Heart right ventricle (tissue), 16 donors: Measurements from ENCODE around the gene MCM7. TPM values are rescaled to one million over a fixed set of nuclear protein-coding genes. Genes with fewer than 3 reads are reported as not detected.

Experiments
- ATAC-seq, 8 donors: fragments of 200-7000 bp; cut with Tn5 transposase; one replicate each; pipeline ENCODE4 v1.9.1; 2020; ENCODE audit warnings: mild to moderate bottlenecking in 8 of 8, moderate library complexity in 8 of 8, moderate number of reproducible peaks in 1 of 8
- DNase-seq, 2 donors: peaks; one replicate each; pipeline ENCODE4 v3.0.0-alpha.2; 2020
- H3K27ac ChIP-seq, 10 donors: fragments of 200-600 bp; sonication (generic) in 2 of 10; one replicate each; pipeline versions ENCODE4 v1.5.0 to v1.8.0; 2020 to 2022; ENCODE audit warnings: mild to moderate bottlenecking in 3 of 10
- H3K27me3 ChIP-seq, 7 donors: fragments of 200-600 bp; one replicate each; pipeline ENCODE4 v1.8.0; 2021 to 2022; ENCODE audit warnings: mild to moderate bottlenecking in 2 of 7
- H3K36me3 ChIP-seq, 9 donors: fragments of 200-600 bp; sonication (generic) in 1 of 9; one replicate each; pipeline versions ENCODE4 v1.5.0 to v1.8.0; 2020 to 2022; ENCODE audit warnings: mild to moderate bottlenecking in 2 of 9
- H3K4me1 ChIP-seq, 9 donors: fragments of 200-600 bp; sonication (generic) in 1 of 9; one replicate each; pipeline versions ENCODE4 v1.5.0 to v1.8.0; 2020 to 2022; ENCODE audit warnings: mild to moderate bottlenecking in 4 of 9
- H3K4me3 ChIP-seq, 10 donors: fragments of 200-600 bp; sonication (generic) in 2 of 10; one replicate each; pipeline versions ENCODE4 v1.5.0 to v1.8.0; 2020 to 2022; ENCODE audit warnings: mild to moderate bottlenecking in 7 of 10, moderate library complexity in 2 of 10
- H3K9me3 ChIP-seq, 11 donors: fragments of 200-600 bp in 10 of 11; sonication (generic) in 2 of 11; one replicate each; pipeline versions ENCODE4 v1.5.0 to v1.8.0; 2013 to 2022; ENCODE audit warnings: mild to moderate bottlenecking in 2 of 11, control low read depth in 1 of 11, moderate library complexity in 1 of 11
- WGBS, 2 donors: extraction: QIAGEN DNeasy Blood & Tissue Kit; methylation state at CpG; one replicate each; pipeline ENCODE4 v1.1.7; 2013; ENCODE audit warnings: inconsistent platforms in 1 of 2; 5-methylcytosine and 5-hydroxymethylcytosine counted together
- intact Hi-C, 10 donors: fragments of 100-400 bp; cut with DNase I; formaldehyde crosslinking; loops; one replicate each; pipeline versions ENCODE4 v1.11.1 to v1.14.2; 2022
- polyA plus RNA-seq, 2 donors: library from polyadenylated mRNA; stranded (reverse); fragments of 200-250 nt; gene quantifications; one replicate each; pipeline ENCODE4 v1.2.3, GENCODE V29; 2013
- total RNA-seq, 10 donors: library from RNA; stranded (reverse); fragmentation: NEBNext Ultra II Directional in 3 of 10; extraction: Animal tissue kit (Norgen Biotek cat#: 25700) in 3 of 10; gene quantifications; one replicate each; pipeline versions ENCODE4 v1.2.1 to v1.2.4, GENCODE V29; 2021 to 2023
- TF ChIP-seq, protein P1 (sequence below), 9 donors: fragments of 200-600 bp; sonication (generic) in 2 of 9; IDR thresholded peaks; one replicate each; pipeline versions ENCODE4 v1.5.0 to v1.8.0; 2021 to 2022; ENCODE audit warnings: antibody characterized with exemption in 9 of 9, mild to moderate bottlenecking in 5 of 9, moderate library complexity in 1 of 9
- donor health status: Arrhythmogenic right ventricular cardiomyopathy.
- donor health status: ischemic (EF 13 %, LVEDD 7.1; RV severe dilation, severe dysfunction).
- donor health status: healthy with polysubstance abuse.
- donor health status: DM: no; HTN: yes; CAD: no.
- donor health status: DM: no; HTN: no; CAD: no.
- donor health status: ischemic (EF 25% LVEDD 6.9; RV normal size, moderate dysfunction).
- donor health status: ischemic (EF 25% LVEDD 5.7; RV mildly dilated, moderate dysfunction).
- donor health status: healthy.
- donor health status: DM: yes; HTN: yes; CAD: no.
- donor health status: Ischemic cardiomyopathy.
- donor health status: ischemic (EF 35%, LVEDD 5.7; RV mildly dilated, moderate dysfunction).
- donor health status: nonischemic (EF 11% LVEDD 7.7; RV severe dilation, severe dysfunction).
- donor health status: DM: yes; HTN: yes; CAD: no.
- donor health status: PGD.
- donor health status: ischemic (EF 29% LVEDD 5.4; RV normal size, mild dysfunction).
- donor health status: nonischemic (EF 23%, LVEDD 6.1; RV moderate dilation, normal function).

Gene MCM7
- total and polyA plus RNA-seq, 12 donors: 11.6 to 30.4 (median 16.5) TPM

DNA sequence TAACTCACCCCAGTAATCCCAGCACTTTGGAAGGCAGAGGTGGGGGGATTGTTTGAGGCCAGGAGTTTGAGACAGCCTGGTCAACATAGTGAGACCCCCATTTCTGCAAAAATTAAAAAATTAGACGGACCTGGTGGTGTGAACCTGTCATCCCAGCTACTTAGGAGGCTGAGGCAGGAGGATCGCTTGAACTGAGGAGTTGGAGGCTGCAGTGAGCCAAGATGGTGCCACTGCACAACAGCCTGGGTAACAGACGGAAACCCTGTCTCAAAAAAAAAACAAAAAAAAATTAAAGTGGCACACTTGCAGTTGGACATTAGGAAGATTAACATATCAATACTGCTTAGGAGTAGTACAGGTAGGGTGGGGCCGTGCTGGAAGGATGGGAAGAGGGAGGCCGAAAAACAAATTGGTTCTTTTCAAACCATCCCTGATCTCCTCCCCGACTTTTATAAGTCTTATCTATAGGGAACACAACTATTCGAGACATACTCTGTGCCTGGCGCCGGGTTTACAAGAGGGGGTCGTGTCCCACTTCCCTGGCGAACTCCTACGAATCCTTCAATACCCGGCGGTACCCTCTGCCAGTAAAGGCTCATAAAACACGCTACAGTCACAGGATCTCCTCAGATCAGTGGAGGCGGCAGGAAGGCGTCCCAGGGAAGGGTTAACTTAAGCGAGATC lies 17.3 kb upstream of the MCM7 start:
- Histone ChIP-seq H3K9me3 (no peaks in the 10 kb centered on the region), H3K27me3 (no peaks in the 10 kb centered on the region), H3K4me3 (peak overlapping the region; percentile 51 to 86 (median 74)), H3K4me1 (peaks cover 5 to 21% (median 17%) of the 10 kb centered on the region in 9 donors), H3K36me3 (peaks cover 0 to 28% (median 0%) of the 10 kb centered on the region in 9 donors), H3K27ac (peak overlapping the region in 9 of 10 donors; percentile 83 to 94 (median 87))
- ATAC-seq: no peak
- no peak for DNase-seq
- 22 to 24% methylated on average over 18 of the region's 18 CpGs for WGBS, 2 donors
- TF ChIP-seq, protein P1, sequence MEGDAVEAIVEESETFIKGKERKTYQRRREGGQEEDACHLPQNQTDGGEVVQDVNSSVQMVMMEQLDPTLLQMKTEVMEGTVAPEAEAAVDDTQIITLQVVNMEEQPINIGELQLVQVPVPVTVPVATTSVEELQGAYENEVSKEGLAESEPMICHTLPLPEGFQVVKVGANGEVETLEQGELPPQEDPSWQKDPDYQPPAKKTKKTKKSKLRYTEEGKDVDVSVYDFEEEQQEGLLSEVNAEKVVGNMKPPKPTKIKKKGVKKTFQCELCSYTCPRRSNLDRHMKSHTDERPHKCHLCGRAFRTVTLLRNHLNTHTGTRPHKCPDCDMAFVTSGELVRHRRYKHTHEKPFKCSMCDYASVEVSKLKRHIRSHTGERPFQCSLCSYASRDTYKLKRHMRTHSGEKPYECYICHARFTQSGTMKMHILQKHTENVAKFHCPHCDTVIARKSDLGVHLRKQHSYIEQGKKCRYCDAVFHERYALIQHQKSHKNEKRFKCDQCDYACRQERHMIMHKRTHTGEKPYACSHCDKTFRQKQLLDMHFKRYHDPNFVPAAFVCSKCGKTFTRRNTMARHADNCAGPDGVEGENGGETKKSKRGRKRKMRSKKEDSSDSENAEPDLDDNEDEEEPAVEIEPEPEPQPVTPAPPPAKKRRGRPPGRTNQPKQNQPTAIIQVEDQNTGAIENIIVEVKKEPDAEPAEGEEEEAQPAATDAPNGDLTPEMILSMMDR (IDR thresholded peaks at IDR 0.05): no peak
- intact Hi-C loops: loop anchor here in 3 of 10 donors (1.0 to 2.0 kb wide), 2 partner anchors 17 to 18 kb away; partner anchors contain the start of genes AP4M1 (in 3 of the 3) and MCM7 (in 3 of the 3)

DNA sequence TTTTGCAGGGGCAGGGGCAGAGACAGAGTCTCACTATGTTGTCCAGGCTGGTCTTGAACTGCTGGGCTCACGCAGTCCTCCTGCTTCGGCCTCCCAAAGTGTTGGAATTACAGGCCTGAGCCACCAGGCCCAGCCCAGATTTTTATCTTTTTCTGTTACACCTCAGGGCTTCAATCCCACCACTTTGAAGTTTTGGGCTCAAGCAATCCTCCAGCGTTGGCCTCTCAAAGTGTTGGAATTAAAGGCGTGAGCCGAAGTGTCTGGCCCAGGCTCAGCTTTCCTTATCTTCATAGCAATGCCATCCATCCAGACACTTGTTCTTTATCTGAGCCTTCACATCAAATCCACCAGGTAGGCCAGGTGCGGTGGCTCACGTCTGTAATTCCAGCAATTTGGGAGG lies 13.8 kb upstream of the MCM7 start:
- no peak overlapping the region for H3K27ac ChIP-seq
- 88 to 91% methylated on average over 7 of the region's 7 CpGs for WGBS, 2 donors
- peaks cover 0 to 53% (median 18%) of the 10 kb centered on the region in 9 donors for H3K36me3 ChIP-seq
- no peak for DNase-seq
- intact Hi-C loops: no loop called here
- TF ChIP-seq, protein P1 (IDR thresholded peaks at IDR 0.05): no peak
- no peak for ATAC-seq
- H3K27me3 ChIP-seq: no peaks in the 10 kb centered on the region
- H3K9me3 ChIP-seq: no peaks in the 10 kb centered on the region
- H3K4me3 ChIP-seq: no peak overlapping the region
- peaks cover under 1 to 12% (median 8%) of the 10 kb centered on the region in 9 donors for H3K4me1 ChIP-seq

DNA sequence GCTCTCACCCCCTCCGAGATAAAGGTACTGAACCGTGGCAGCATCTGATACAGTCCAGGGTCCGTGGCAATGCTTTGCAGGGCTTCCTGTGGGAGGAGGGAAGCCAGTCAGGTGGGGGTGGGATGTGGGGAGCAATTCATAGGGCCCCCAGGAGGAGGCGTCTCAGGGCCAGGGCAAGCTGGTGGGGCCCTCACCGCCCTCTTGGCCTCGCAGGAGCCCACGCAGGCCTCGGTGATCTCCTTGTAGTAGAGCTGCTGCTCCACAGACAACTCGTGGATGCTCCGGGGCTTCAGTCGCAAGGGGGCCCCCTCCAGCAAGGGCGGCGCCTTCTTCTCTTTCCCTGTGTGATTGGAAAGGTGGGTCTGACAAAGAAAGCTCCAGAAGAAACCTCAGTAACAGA lies 10.7 kb upstream of the MCM7 start:
- Histone ChIP-seq H3K36me3 (peaks cover 0 to 84% (median 23%) of the 10 kb centered on the region in 9 donors), H3K27ac (no peak overlapping the region), H3K9me3 (no peaks in the 10 kb centered on the region), H3K4me1 (no peaks in the 10 kb centered on the region), H3K27me3 (no peaks in the 10 kb centered on the region), H3K4me3 (no peak overlapping the region)
- TF ChIP-seq, protein P1 (IDR thresholded peaks at IDR 0.05): no peak
- intact Hi-C loops: no loop called here
- ATAC-seq (no peak), DNase-seq (no peak)
- 86 to 90% methylated on average over 13 of the region's 13 CpGs for WGBS, 2 donors

DNA sequence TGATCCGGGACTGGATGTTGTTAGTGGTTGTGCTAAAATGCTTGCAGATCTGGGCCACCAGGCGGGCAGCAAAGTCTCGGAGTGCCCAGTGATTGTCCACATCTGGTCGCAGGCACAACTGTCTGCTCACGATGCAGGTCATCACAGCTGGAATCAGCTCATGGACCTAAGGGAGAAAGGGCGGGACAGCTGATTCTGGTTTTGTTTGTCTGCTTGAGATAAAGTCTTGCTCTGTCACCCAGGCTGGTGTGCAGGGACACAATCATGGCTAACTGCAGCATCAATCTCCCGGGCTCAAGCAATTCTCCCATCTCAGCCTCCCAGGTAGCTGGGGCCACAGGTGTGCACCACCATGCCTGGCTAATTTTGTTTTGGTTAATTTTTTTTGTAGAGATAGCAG lies 10.0 kb upstream of the MCM7 start:
- TF ChIP-seq, protein P1 (IDR thresholded peaks at IDR 0.05): no peak
- Histone ChIP-seq H3K9me3 (no peaks in the 10 kb centered on the region), H3K27ac (no peak overlapping the region), H3K4me1 (no peaks in the 10 kb centered on the region), H3K36me3 (peaks cover 0 to 91% (median 23%) of the 10 kb centered on the region in 9 donors), H3K27me3 (no peaks in the 10 kb centered on the region), H3K4me3 (no peak overlapping the region)
- WGBS, 2 donors: 93 to 96% methylated on average over 7 of the region's 7 CpGs
- intact Hi-C loops: no loop called here
- ATAC-seq (no peak), DNase-seq (no peak)
